ENCODE results near the gene NSMF.

NSMF gene

GRCh38 chr9:137502008-137502911, 43.1 kb upstream of the NSMF start:
- Histone ChIP-seq H3K27me3 (no peaks in the 10 kb centered on the region), H3K4me3 (ENCODE audit: low read depth, low read length) (no peak overlapping the region), H3K36me3 (no peaks in the 10 kb centered on the region), H3K4me1 (no peaks in the 10 kb centered on the region), H3K9me3 (no peaks in the 10 kb centered on the region)
- TF ChIP-seq CTCF (IDR thresholded peaks at IDR 0.05; ENCODE audit: low read depth, low read length) = no peak
- peak; percentile 67 for DNase-seq

- H3K27me3 ChIP-seq = no peaks in the 10 kb centered on the region
- DNase-seq = no peak
- no peak for TF ChIP-seq CTCF (IDR thresholded peaks at IDR 0.05; ENCODE audit: low read depth, low read length)
- no peaks in the 10 kb centered on the region for H3K36me3 ChIP-seq
- H3K9me3 ChIP-seq = no peaks in the 10 kb centered on the region
- H3K4me3 ChIP-seq (ENCODE audit: low read depth, low read length) = no peak overlapping the region
- H3K4me1 ChIP-seq = no peaks in the 10 kb centered on the region
Observed at GRCh38 chr9:137501457-137501856, 42.3 kb upstream of the NSMF start.

GRCh38 chr9:137500666-137501397, 41.7 kb upstream of the NSMF start:
- no peak for TF ChIP-seq CTCF (IDR thresholded peaks at IDR 0.05; ENCODE audit: low read depth, low read length)
- no peak for DNase-seq
- Histone ChIP-seq H3K36me3 (no peaks in the 10 kb centered on the region), H3K4me1 (no peaks in the 10 kb centered on the region), H3K4me3 (ENCODE audit: low read depth, low read length) (no peak overlapping the region), H3K27me3 (no peaks in the 10 kb centered on the region), H3K9me3 (no peaks in the 10 kb centered on the region)

- TF ChIP-seq CTCF (IDR thresholded peaks at IDR 0.05; ENCODE audit: low read depth, low read length) = no peak
- Histone ChIP-seq H3K27me3 (no peaks in the 10 kb centered on the region), H3K4me3 (ENCODE audit: low read depth, low read length) (no peak overlapping the region), H3K9me3 (no peaks in the 10 kb centered on the region), H3K36me3 (no peaks in the 10 kb centered on the region), H3K4me1 (no peaks in the 10 kb centered on the region)
- no peak for DNase-seq
Observed at GRCh38 chr9:137499858-137500661, 40.9 kb upstream of the NSMF start.

- Histone ChIP-seq H3K4me1 (no peaks in the 10 kb centered on the region), H3K9me3 (no peaks in the 10 kb centered on the region), H3K4me3 (ENCODE audit: low read depth, low read length) (no peak overlapping the region), H3K27me3 (no peaks in the 10 kb centered on the region), H3K36me3 (no peaks in the 10 kb centered on the region)
- DNase-seq = no peak
- no peak for TF ChIP-seq CTCF (IDR thresholded peaks at IDR 0.05; ENCODE audit: low read depth, low read length)
Observed at GRCh38 chr9:137499416-137499815, 40.3 kb upstream of the NSMF start.

Measured in BE2C (cell line).